H9 (cell line): Measurements from ENCODE around the gene KIF13A. TPM values are rescaled to one million over a fixed set of nuclear protein-coding genes. Genes with fewer than 3 reads are reported as not detected.

ENCODE experiments used
- DNase-seq: peaks from one replicate; pipeline ENCODE4 v3.0.0-alpha.2; 2017
- H2AFZ ChIP-seq: one replicate; pipeline ENCODE4 v1.6.1; 2013; ENCODE audit warnings: mild to moderate bottlenecking, low read length, control low read depth, moderate library complexity
- H2AK5ac ChIP-seq: 2 replicates; pipeline ENCODE4 v1.6.1; 2013; ENCODE audit warnings: low read length, control low read depth, mixed read lengths; ENCODE audit not compliant: insufficient read length
- H2BK120ac ChIP-seq: one replicate; pipeline ENCODE4 v1.6.1; 2013; ENCODE audit warnings: low read depth, mild to moderate bottlenecking, low read length, control low read depth, inconsistent platforms; ENCODE audit not compliant: poor library complexity, severe bottlenecking
- H2BK12ac ChIP-seq: 2 replicates; pipeline ENCODE4 v1.6.1; 2013; ENCODE audit warnings: low read length, control low read depth, mixed read lengths, low read depth; ENCODE audit not compliant: insufficient read length
- H2BK15ac ChIP-seq: 2 replicates; pipeline ENCODE4 v1.6.1; 2013; ENCODE audit warnings: low read depth, low read length, control low read depth
- H2BK20ac ChIP-seq: one replicate; pipeline ENCODE4 v1.6.1; 2013; ENCODE audit warnings: low read depth, mild to moderate bottlenecking, low read length, control low read depth, inconsistent platforms; ENCODE audit not compliant: poor library complexity, severe bottlenecking
- H2BK5ac ChIP-seq: 2 replicates; pipeline ENCODE4 v1.6.1; 2013; ENCODE audit warnings: low read length, control low read depth, mixed read lengths; ENCODE audit not compliant: insufficient read length
- H3K14ac ChIP-seq: 2 replicates; pipeline ENCODE4 v1.6.1; 2013; ENCODE audit warnings: low read length, control low read depth; ENCODE audit not compliant: insufficient read depth
- H3K18ac ChIP-seq: 2 replicates; pipeline ENCODE4 v1.6.1; 2013; ENCODE audit warnings: low read depth, mild to moderate bottlenecking, mixed read lengths, low read length, control low read depth; ENCODE audit not compliant: insufficient read length
- H3K23ac ChIP-seq: 2 replicates; pipeline ENCODE4 v1.6.1; 2013; ENCODE audit warnings: low read length, control low read depth, mixed read lengths, low read depth; ENCODE audit not compliant: insufficient read length
- H3K23me2 ChIP-seq: 2 replicates; pipeline ENCODE4 v1.6.1; 2013; ENCODE audit warnings: low read depth, mild to moderate bottlenecking, mixed read lengths, low read length, control low read depth; ENCODE audit not compliant: insufficient read length, poor library complexity, severe bottlenecking
- H3K27ac ChIP-seq: 2 replicates; pipeline ENCODE4 v1.5.1; 2013; ENCODE audit warnings: low read length, control low read depth, mixed read lengths, low read depth; ENCODE audit not compliant: insufficient read length
- H3K27me3 ChIP-seq: 2 replicates; pipeline ENCODE4 v1.6.1; 2013; ENCODE audit warnings: low read length, control low read depth, inconsistent platforms; ENCODE audit not compliant: insufficient read depth
- H3K4ac ChIP-seq: 2 replicates; pipeline ENCODE4 v1.6.1; 2013; ENCODE audit warnings: low read depth, mild to moderate bottlenecking, control low read depth, inconsistent platforms, low read length, moderate library complexity
- H3K4me1 ChIP-seq: 2 replicates; pipeline ENCODE4 v1.6.1; 2013; ENCODE audit warnings: low read length, control low read depth, inconsistent platforms; ENCODE audit not compliant: insufficient read depth
- H3K4me2 ChIP-seq: 2 replicates; pipeline ENCODE4 v1.6.1; 2013; ENCODE audit warnings: low read length, control low read depth, mixed read lengths; ENCODE audit not compliant: insufficient read length, insufficient read depth
- H3K56ac ChIP-seq: 2 replicates; pipeline ENCODE4 v1.6.1; 2013; ENCODE audit warnings: low read depth, mild to moderate bottlenecking, mixed read lengths, low read length, control low read depth; ENCODE audit not compliant: insufficient read length
- H3K79me1 ChIP-seq: 2 replicates; pipeline ENCODE4 v1.6.1; 2013; ENCODE audit warnings: low read depth, mild to moderate bottlenecking, moderate library complexity, low read length, control low read depth, inconsistent platforms; ENCODE audit not compliant: insufficient read depth, poor library complexity, severe bottlenecking
- H3K79me2 ChIP-seq: 2 replicates; pipeline ENCODE4 v1.6.1; 2013; ENCODE audit warnings: low read length, control low read depth, inconsistent platforms; ENCODE audit not compliant: insufficient read depth
- H3K9ac ChIP-seq: 2 replicates; pipeline ENCODE4 v1.6.1; 2013; ENCODE audit warnings: low read length, control low read depth, mixed read lengths; ENCODE audit not compliant: insufficient read length; ENCODE audit errors: extremely low read depth
- H3K9me3 ChIP-seq: one replicate; pipeline ENCODE4 v1.6.1; 2013; ENCODE audit warnings: low read depth, low read length, inconsistent platforms; ENCODE audit not compliant: control insufficient read depth
- H3T11ph ChIP-seq: one replicate; pipeline ENCODE4 v1.6.1; 2013; ENCODE audit warnings: mild to moderate bottlenecking, low read length, control low read depth, inconsistent platforms
- H4K20me1 ChIP-seq: one replicate; pipeline ENCODE4 v1.6.1; 2013; ENCODE audit not compliant: control insufficient read depth, insufficient read length, insufficient read depth
- H4K5ac ChIP-seq: 2 replicates; pipeline ENCODE4 v1.6.1; 2013; ENCODE audit warnings: low read depth, mild to moderate bottlenecking, mixed read lengths, low read length, control low read depth; ENCODE audit not compliant: insufficient read length
- H4K8ac ChIP-seq: replicated peaks from 2 replicates; pipeline ENCODE4 v1.6.1; 2013; ENCODE audit warnings: low read length, control low read depth, mixed read lengths, low read depth; ENCODE audit not compliant: insufficient read length
- H4K91ac ChIP-seq: 2 replicates; pipeline ENCODE4 v1.6.1; 2013; ENCODE audit warnings: low read depth, mild to moderate bottlenecking, moderate library complexity, mixed read lengths, low read length, control low read depth; ENCODE audit not compliant: insufficient read length
- H3K27ac Mint-ChIP-seq, 3 experiments: 2 replicates in 2 of 3; 3 replicates in 1 of 3; pipeline ENCODE4 v1.8.0; 2020 to 2021; ENCODE audit warnings: mixed read lengths in 3 of 3, mild to moderate bottlenecking in 1 of 3, moderate library complexity in 1 of 3
- H3K27me3 Mint-ChIP-seq: 2 replicates; pipeline ENCODE4 v1.8.0; 2021; ENCODE audit warnings: low read depth, mild to moderate bottlenecking, moderate library complexity, mixed read lengths
- H3K36me3 Mint-ChIP-seq, 3 experiments: 2 replicates in 2 of 3; 3 replicates in 1 of 3; pipeline ENCODE4 v1.8.0; 2020 to 2021; ENCODE audit warnings: low read depth in 3 of 3, mixed read lengths in 3 of 3; ENCODE audit not compliant: insufficient read depth in 1 of 3
- H3K4me1 Mint-ChIP-seq, 2 experiments: 2 replicates each; pipeline ENCODE4 v1.8.0; 2020; ENCODE audit warnings: mixed read lengths in 2 of 2
- H3K4me3 Mint-ChIP-seq, 2 experiments: 2 replicates in 1 of 2; 3 replicates in 1 of 2; pipeline ENCODE4 v1.8.0; 2020 to 2021; ENCODE audit warnings: mild to moderate bottlenecking in 2 of 2, mixed read lengths in 2 of 2, moderate library complexity in 1 of 2
- H3K9me3 Mint-ChIP-seq, 2 experiments: 2 replicates in 1 of 2; 3 replicates in 1 of 2; pipeline ENCODE4 v1.8.0; 2020; ENCODE audit warnings: mild to moderate bottlenecking in 2 of 2, mixed read lengths in 2 of 2, moderate library complexity in 1 of 2
- CTCF ChIP-seq: fragments of 200-600 bp; sonication (generic); conservative IDR thresholded peaks from 3 replicates; pipeline ENCODE4 v1.8.0; 2021; ENCODE audit warnings: antibody characterized with exemption, mild to moderate bottlenecking
- WGBS: extraction: QIAGEN DNeasy Blood & Tissue Kit; methylation state at CpG from one replicate; pipeline ENCODE4 v1.1.7; 2013; ENCODE audit warnings: missing lambda C conversion rate, low lambda C conversion rate, mixed read lengths; ENCODE audit not compliant: insufficient read length; ENCODE audit errors: extremely low coverage; 5-methylcytosine and 5-hydroxymethylcytosine counted together
- total RNA-seq: library from RNA; stranded (reverse); gene quantifications from 2 replicates; pipeline ENCODE4 v1.2.1, GENCODE V29; 2021

KIF13A gene
- total RNA-seq, 1 experiment from 2014 or later, result 38.2 TPM

- Mint-ChIP-seq H3K27me3 (no peaks in the 10 kb centered on the region), H3K36me3 (peaks cover 4 to 31% (median 29%) of the 10 kb centered on the region in 3 experiments; a peak in 6 of 7 replicates), H3K27ac (0 out of 7 replicates have a peak overlapping the region, but pooled peaks of 1 of the 3 experiments have one; percentile 82), H3K9me3 (no peaks in the 10 kb centered on the region), H3K4me3 (no peak overlapping the region), H3K4me1 (no peaks in the 10 kb centered on the region)
- Histone ChIP-seq H2BK120ac (no peak overlapping the region), H3K27ac (no peak overlapping the region), H2BK20ac (no peak overlapping the region), H3K9me3 (no peaks in the 10 kb centered on the region), H4K91ac (no peak overlapping the region), H3K23me2 (no peaks in the 10 kb centered on the region), H4K20me1 (no peaks in the 10 kb centered on the region), H3K56ac (no peak overlapping the region), H4K5ac (no peak overlapping the region), H3K18ac (no peak overlapping the region), H3T11ph (no peak overlapping the region), H2BK15ac (no peak overlapping the region), H3K27me3 (no peaks in the 10 kb centered on the region), H2AFZ (no peak overlapping the region), H3K9ac (no peak overlapping the region), H2BK5ac (no peak overlapping the region), H2BK12ac (no peak overlapping the region), H3K23ac (no peak overlapping the region), H3K79me1 (no peaks in the 10 kb centered on the region), H3K14ac (no peak overlapping the region), H2AK5ac (no peak overlapping the region), H3K79me2 (no peaks in the 10 kb centered on the region), H3K4me2 (no peak overlapping the region), H3K4me1 (no peaks in the 10 kb centered on the region), H3K4ac (no peak overlapping the region), H4K8ac (no peak overlapping the region)
- no CpG with 5 or more reads among the region's 4 CpGs for WGBS
- TF ChIP-seq CTCF, result no peak
- DNase-seq, result no peak
Measured at GRCh38 chr6:17846762-17847161, 140.7 kb downstream of the KIF13A start.
